D721Med (cell line): Measurements from ENCODE around the gene CENPP.

Experiments used
- DNase-seq: peaks from one replicate; pipeline ENCODE4 v3.0.0; 2011; ENCODE audit warnings: low spot score; ENCODE audit not compliant: insufficient read length
- FAIRE-seq: peaks from 2 replicates; lab custom pipeline; 2011; peaks lifted over from hg19 to GRCh38; lab: Jason Lieb, UNC
- TF ChIP-seq, protein P1 (sequence below): IDR thresholded peaks from 2 replicates; pipeline ENCODE4 v1.5.1; 2012; ENCODE audit warnings: mild to moderate bottlenecking, control low read depth; ENCODE audit not compliant: insufficient read depth; ENCODE audit errors: missing control alignments

The CENPP gene

DNA sequence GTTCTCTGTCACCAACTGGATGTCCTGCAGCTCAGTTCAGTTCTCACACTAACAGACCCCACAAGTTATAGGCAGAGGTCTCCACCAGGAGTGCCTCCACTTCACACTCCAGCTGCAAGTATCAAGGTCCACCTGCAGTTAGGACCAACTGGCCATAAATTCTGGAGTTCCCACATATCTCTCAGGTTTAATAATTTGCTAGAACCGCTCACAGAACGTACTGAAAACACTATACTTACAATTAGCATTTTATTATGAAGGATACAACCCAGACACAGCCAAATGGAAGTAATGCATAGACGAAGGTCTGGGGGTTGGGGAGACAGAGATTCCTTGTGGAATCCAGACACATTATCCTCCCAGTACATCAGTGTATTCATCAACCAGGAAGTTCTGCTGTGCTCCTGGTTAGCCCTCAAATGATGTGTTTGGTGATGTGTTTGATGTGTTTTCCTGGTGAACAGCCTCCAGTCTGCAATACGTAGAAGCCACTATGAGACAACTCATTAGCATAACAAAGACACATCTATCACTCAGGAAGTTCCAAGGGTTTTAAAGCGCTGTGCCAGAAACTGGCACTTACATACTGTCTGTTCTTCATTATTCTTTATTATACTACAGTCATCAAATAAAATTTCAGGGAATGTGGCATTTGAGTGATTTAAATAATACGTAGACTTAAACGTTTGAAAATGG is 53.3 kb downstream of the CENPP start:
- TF ChIP-seq, protein P1, sequence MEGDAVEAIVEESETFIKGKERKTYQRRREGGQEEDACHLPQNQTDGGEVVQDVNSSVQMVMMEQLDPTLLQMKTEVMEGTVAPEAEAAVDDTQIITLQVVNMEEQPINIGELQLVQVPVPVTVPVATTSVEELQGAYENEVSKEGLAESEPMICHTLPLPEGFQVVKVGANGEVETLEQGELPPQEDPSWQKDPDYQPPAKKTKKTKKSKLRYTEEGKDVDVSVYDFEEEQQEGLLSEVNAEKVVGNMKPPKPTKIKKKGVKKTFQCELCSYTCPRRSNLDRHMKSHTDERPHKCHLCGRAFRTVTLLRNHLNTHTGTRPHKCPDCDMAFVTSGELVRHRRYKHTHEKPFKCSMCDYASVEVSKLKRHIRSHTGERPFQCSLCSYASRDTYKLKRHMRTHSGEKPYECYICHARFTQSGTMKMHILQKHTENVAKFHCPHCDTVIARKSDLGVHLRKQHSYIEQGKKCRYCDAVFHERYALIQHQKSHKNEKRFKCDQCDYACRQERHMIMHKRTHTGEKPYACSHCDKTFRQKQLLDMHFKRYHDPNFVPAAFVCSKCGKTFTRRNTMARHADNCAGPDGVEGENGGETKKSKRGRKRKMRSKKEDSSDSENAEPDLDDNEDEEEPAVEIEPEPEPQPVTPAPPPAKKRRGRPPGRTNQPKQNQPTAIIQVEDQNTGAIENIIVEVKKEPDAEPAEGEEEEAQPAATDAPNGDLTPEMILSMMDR = no peak
- DNase-seq (no peak), FAIRE-seq (no peak)

GRCh38 chr9:92380603-92381002 is 54.9 kb downstream of the CENPP start:
- TF ChIP-seq, protein P1 = no peak

DNA sequence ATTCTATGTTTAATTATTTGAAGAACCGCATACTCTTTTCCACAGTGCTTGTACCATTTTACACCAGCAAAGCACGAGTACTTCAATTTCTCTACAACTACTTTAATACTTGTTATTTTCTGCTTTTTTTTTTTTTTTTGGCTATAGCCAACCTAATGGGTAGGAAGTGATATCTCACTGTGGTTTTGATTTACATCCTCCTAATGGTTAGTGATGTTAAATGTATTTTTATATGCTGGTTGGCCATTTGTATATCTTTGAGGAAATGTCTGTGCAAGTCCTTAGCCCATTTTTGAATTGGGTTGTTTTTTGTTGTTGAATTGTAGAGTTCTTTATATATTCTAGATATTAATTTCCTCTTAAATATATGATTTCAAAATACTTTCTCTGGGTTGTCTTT is 56.0 kb downstream of the CENPP start:
- FAIRE-seq = no peak
- DNase-seq = no peak
- TF ChIP-seq, protein P1 = no peak

More at GRCh38 chr9:92380603-92381002, 54.9 kb downstream of the CENPP start:
- DNase-seq (no peak), FAIRE-seq (no peak)

- no peak for DNase-seq
- FAIRE-seq = no peak
- TF ChIP-seq, protein P1 = no peak
Observed at GRCh38 chr9:92384375-92384774, 58.6 kb downstream of the CENPP start.

DNA sequence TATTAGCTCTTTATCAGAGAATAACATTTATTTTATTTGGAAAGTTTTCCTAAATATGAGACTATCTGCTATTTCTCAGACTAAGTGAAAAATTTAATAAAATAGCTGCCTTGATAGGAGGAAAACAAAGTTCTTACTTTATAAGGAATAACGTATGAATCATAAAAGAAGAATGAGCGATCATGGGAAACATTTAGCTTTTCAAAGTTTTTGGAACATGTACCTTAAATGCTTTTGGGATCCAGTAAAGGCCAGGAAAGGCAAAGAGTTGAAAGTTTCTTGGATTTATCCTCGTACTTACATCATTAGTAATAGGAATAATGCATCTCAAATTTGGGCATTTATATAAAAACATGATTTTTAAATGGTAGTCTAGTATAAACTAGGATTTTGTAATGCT is 59.2 kb downstream of the CENPP start:
- DNase-seq = no peak
- FAIRE-seq = no peak
- TF ChIP-seq, protein P1 = no peak

GRCh38 chr9:92385477-92385876 is 59.7 kb downstream of the CENPP start:
- DNase-seq = no peak
- FAIRE-seq = no peak
- TF ChIP-seq, protein P1 = no peak

- DNase-seq (no peak), FAIRE-seq (no peak)
- TF ChIP-seq, protein P1 = no peak
Observed at GRCh38 chr9:92385953-92386352, 60.2 kb downstream of the CENPP start.
